Liver (tissue), 3 donors: Measurements from ENCODE around the gene ST7.

Source experiments
- EGR1 ChIP-seq, 2 donors: IDR thresholded peaks; 2 replicates each; pipeline ENCODE4 v1.6.1; 2016 to 2018; ENCODE audit warnings: antibody characterized with exemption in 2 of 2, low read depth in 2 of 2
- GABPA ChIP-seq, 2 donors: IDR thresholded peaks in 1 of 2; conservative IDR thresholded peaks in 1 of 2; 2 replicates each; pipeline ENCODE4 v1.6.1; 2016; ENCODE audit warnings: antibody characterized with exemption in 2 of 2, mild to moderate bottlenecking in 1 of 2, moderate library complexity in 1 of 2
- RAD21 ChIP-seq, 2 donors: IDR thresholded peaks; 2 replicates each; pipeline ENCODE4 v1.6.1; 2016; ENCODE audit warnings: antibody characterized with exemption in 2 of 2, mild to moderate bottlenecking in 2 of 2
- RXRA ChIP-seq, 2 donors: IDR thresholded peaks; 2 replicates each; pipeline ENCODE4 v1.6.1; 2017 to 2018; ENCODE audit warnings: antibody characterized with exemption in 2 of 2, mild to moderate bottlenecking in 1 of 2
- TAF1 ChIP-seq: conservative IDR thresholded peaks from 2 replicates; pipeline ENCODE4 v1.6.1; 2016; ENCODE audit warnings: antibody characterized with exemption, mild to moderate bottlenecking
- TF ChIP-seq, protein P1 (sequence below): fragments of 150-350 bp; IDR thresholded peaks from 2 replicates; pipeline ENCODE4 v1.5.1; 2017; ENCODE audit warnings: improper control_type of control experiment, low read depth, low read length; ENCODE audit not compliant: missing input control
- TF ChIP-seq, protein P2 (sequence below): IDR thresholded peaks from 2 replicates; pipeline ENCODE4 v1.6.1; 2016; ENCODE audit warnings: antibody characterized with exemption
- TF ChIP-seq, protein P3 (sequence below): IDR thresholded peaks from 2 replicates; pipeline ENCODE4 v1.6.1; 2016; ENCODE audit warnings: antibody characterized with exemption, mild to moderate bottlenecking
- donor health status: healthy.
- donor health status: healthy.

DNA sequence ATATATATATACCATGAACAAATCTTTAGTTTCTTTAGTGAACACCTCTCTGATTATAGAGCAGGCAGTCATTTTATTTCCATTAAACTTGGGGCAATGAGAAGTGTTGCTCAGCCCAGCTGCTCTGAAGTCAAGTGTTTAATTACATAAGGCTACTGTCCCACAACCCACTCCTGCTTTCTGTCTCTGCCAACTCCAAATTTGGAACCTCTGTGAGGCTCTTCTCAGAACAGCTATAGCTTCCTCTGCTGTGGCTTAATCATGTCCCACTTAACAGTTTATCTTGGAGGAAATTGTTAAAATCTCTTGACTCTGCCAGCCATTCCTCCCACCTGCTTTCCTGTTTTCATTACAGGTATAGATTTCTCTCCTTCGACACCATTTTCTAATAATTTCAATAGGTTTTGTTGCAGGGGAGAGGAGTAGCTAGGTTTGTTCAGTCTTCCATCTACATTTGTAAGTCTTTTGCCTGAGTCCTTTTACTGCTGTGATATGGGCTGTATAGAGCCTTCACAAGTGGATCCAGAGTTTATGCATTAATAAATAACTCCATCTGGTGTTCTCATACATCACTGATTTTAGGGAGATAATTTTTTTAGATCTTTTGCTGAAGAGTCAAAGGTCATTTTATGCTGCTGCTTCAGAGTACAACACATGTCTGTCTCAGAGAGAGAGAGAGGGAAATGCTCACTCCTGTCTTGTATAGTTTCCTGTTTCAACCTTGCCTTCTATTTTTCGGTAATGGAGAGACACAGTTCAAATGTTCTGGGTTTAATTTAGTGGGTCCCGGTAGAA, 199.1 kb downstream of the ST7 start:
- TF ChIP-seq, protein P1, sequence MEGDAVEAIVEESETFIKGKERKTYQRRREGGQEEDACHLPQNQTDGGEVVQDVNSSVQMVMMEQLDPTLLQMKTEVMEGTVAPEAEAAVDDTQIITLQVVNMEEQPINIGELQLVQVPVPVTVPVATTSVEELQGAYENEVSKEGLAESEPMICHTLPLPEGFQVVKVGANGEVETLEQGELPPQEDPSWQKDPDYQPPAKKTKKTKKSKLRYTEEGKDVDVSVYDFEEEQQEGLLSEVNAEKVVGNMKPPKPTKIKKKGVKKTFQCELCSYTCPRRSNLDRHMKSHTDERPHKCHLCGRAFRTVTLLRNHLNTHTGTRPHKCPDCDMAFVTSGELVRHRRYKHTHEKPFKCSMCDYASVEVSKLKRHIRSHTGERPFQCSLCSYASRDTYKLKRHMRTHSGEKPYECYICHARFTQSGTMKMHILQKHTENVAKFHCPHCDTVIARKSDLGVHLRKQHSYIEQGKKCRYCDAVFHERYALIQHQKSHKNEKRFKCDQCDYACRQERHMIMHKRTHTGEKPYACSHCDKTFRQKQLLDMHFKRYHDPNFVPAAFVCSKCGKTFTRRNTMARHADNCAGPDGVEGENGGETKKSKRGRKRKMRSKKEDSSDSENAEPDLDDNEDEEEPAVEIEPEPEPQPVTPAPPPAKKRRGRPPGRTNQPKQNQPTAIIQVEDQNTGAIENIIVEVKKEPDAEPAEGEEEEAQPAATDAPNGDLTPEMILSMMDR = no peak
- TF ChIP-seq RAD21 (IDR thresholded peaks at IDR 0.05) (peak in 1 of 2 donors; percentile 4), TAF1 (no peak), GABPA (IDR thresholded peaks at IDR 0.05 in 1 of 2, conservative IDR thresholded peaks at IDR 0.05 in 1 of 2) (no peak), RXRA (IDR thresholded peaks at IDR 0.05) (peak in 1 of 2 donors; percentile 10), EGR1 (IDR thresholded peaks at IDR 0.05; ENCODE audit: low read depth in 2 of 2) (no peak)
- TF ChIP-seq, protein P2, sequence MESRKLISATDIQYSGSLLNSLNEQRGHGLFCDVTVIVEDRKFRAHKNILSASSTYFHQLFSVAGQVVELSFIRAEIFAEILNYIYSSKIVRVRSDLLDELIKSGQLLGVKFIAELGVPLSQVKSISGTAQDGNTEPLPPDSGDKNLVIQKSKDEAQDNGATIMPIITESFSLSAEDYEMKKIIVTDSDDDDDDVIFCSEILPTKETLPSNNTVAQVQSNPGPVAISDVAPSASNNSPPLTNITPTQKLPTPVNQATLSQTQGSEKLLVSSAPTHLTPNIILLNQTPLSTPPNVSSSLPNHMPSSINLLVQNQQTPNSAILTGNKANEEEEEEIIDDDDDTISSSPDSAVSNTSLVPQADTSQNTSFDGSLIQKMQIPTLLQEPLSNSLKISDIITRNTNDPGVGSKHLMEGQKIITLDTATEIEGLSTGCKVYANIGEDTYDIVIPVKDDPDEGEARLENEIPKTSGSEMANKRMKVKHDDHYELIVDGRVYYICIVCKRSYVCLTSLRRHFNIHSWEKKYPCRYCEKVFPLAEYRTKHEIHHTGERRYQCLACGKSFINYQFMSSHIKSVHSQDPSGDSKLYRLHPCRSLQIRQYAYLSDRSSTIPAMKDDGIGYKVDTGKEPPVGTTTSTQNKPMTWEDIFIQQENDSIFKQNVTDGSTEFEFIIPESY = no peak
- TF ChIP-seq, protein P3, sequence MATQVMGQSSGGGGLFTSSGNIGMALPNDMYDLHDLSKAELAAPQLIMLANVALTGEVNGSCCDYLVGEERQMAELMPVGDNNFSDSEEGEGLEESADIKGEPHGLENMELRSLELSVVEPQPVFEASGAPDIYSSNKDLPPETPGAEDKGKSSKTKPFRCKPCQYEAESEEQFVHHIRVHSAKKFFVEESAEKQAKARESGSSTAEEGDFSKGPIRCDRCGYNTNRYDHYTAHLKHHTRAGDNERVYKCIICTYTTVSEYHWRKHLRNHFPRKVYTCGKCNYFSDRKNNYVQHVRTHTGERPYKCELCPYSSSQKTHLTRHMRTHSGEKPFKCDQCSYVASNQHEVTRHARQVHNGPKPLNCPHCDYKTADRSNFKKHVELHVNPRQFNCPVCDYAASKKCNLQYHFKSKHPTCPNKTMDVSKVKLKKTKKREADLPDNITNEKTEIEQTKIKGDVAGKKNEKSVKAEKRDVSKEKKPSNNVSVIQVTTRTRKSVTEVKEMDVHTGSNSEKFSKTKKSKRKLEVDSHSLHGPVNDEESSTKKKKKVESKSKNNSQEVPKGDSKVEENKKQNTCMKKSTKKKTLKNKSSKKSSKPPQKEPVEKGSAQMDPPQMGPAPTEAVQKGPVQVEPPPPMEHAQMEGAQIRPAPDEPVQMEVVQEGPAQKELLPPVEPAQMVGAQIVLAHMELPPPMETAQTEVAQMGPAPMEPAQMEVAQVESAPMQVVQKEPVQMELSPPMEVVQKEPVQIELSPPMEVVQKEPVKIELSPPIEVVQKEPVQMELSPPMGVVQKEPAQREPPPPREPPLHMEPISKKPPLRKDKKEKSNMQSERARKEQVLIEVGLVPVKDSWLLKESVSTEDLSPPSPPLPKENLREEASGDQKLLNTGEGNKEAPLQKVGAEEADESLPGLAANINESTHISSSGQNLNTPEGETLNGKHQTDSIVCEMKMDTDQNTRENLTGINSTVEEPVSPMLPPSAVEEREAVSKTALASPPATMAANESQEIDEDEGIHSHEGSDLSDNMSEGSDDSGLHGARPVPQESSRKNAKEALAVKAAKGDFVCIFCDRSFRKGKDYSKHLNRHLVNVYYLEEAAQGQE = no peak
